Measurements from ENCODE around the gene STRN4. TPM values are rescaled to one million over a fixed set of nuclear protein-coding genes. Genes with fewer than 3 reads are reported as not detected.

Gene STRN4
- total and polyA plus RNA-seq, 2 donors (not counting 3 experiments of a cell fraction or from before 2014, with no cell fraction given): 116 to 144 TPM

GRCh38 chr19:46762245-46762890 lies 16.1 kb upstream of the STRN4 start:
- H3K9ac ChIP-seq (replicated peaks; ENCODE audit: extremely low read depth, insufficient read depth, low read length): no peak overlapping the region
- ChIA-PET CTCF (interaction anchor here (1.1 kb wide), 1 partner anchor 78 kb away, joined by 3 read pairs; no protein-coding TSS in a partner anchor), POLR2A (no interaction called here)
- H3K9me1 ChIP-seq (replicated peaks; ENCODE audit: control insufficient read depth, extremely low read depth, insufficient read depth, low read length): no peaks in the 10 kb centered on the region
- H3K9me3 ChIP-seq (replicated peaks; ENCODE audit: control insufficient read depth, insufficient read depth, low read length): no peaks in the 10 kb centered on the region
- no peaks in the 10 kb centered on the region for H3K4me1 ChIP-seq (ENCODE audit: control insufficient read depth, extremely low read depth, insufficient read depth, low read length)
- H3K79me2 ChIP-seq (ENCODE audit: control insufficient read depth, insufficient read depth, low read length): no peaks in the 10 kb centered on the region
- TF ChIP-seq MYC (IDR thresholded peaks at IDR 0.05; ENCODE audit: low read depth, low read length): no peak
- no peak for TF ChIP-seq POLR2A (IDR thresholded peaks at IDR 0.05; ENCODE audit: low read depth, low read length)
- TF ChIP-seq POLR2AphosphoS5 (IDR thresholded peaks at IDR 0.05; ENCODE audit: insufficient read depth, low read depth, low read length): no peak
- no peak for TF ChIP-seq MAX (IDR thresholded peaks at IDR 0.05; ENCODE audit: insufficient read depth, insufficient read length)
- TF ChIP-seq GATA2 (IDR thresholded peaks at IDR 0.05; ENCODE audit: insufficient read depth, insufficient read length, low read depth, low read length): no peak
- TF ChIP-seq FOS (IDR thresholded peaks at IDR 0.05; ENCODE audit: borderline replicate concordance, insufficient read depth, low read length): no peak
- no peak for TF ChIP-seq CTCF (IDR thresholded peaks at IDR 0.05; ENCODE audit: extremely low read depth in 1 of 2, insufficient read depth in 1 of 2, low read depth in 1 of 2, low read length in 2 of 2)
- no peak for TF ChIP-seq JUN (IDR thresholded peaks at IDR 0.05; ENCODE audit: borderline replicate concordance, insufficient read depth, insufficient read length, low read depth)
- TF ChIP-seq EZH2 (IDR thresholded peaks at IDR 0.05; ENCODE audit: borderline replicate concordance, low read depth, low read length, severe bottlenecking): no peak
- DNase-seq (ENCODE audit: low read depth, low spot score) (no peak), FAIRE-seq (no peak)
- dilution Hi-C loops (cut with MboI; ENCODE audit: extremely low pct_ligation_motif_present, low sequenced_read_pairs): no loop called here
- no peaks in the 10 kb centered on the region for H3K27me3 ChIP-seq (ENCODE audit: control insufficient read depth in 2 of 2, insufficient read depth in 2 of 2, low read length in 2 of 2)
- intact Hi-C loops (cut with micrococcal nuclease): no loop called here
- no TSS peak for BruUV-seq (replicated peaks)
- peaks cover 0 to 2% of the 10 kb centered on the region in 2 experiments for H3K36me3 ChIP-seq (ENCODE audit: control insufficient read depth in 2 of 2, extremely low read depth in 1 of 2, insufficient read depth in 2 of 2, low read length in 2 of 2)
- no peak overlapping the region for H3K4me2 ChIP-seq (ENCODE audit: insufficient read depth, low read length)
- H2AFZ ChIP-seq (ENCODE audit: low read depth, low read length): no peak overlapping the region
- no peak overlapping the region for H3K27ac ChIP-seq (ENCODE audit: insufficient read depth, low read depth, low read length)
- H4K20me1 ChIP-seq (replicated peaks; ENCODE audit: control insufficient read depth, extremely low read depth, insufficient read depth, low read length): no peaks in the 10 kb centered on the region
- no peak overlapping the region for H3K4me3 ChIP-seq (replicated peaks in 1 of 3; ENCODE audit: insufficient read depth in 1 of 3, low read depth in 1 of 3, low read length in 3 of 3)
